Stimulated activated CD8-positive, alpha-beta memory T cell treated with anti-CD3 and anti-CD28 coated beads, Interleukin-4, amount 100 ng/mL, for 48 hours (primary cell): ENCODE measurements around the gene KDM5B.
"Not testable (repeated sequence)": the region's sequence is repeated elsewhere in the genome, so short reads cannot be mapped to it uniquely, and the experiment has no call there.

Source experiments
- DNase-seq: peaks from one replicate; pipeline ENCODE4 v3.0.0-alpha.2; 2020

Gene KDM5B

DNA sequence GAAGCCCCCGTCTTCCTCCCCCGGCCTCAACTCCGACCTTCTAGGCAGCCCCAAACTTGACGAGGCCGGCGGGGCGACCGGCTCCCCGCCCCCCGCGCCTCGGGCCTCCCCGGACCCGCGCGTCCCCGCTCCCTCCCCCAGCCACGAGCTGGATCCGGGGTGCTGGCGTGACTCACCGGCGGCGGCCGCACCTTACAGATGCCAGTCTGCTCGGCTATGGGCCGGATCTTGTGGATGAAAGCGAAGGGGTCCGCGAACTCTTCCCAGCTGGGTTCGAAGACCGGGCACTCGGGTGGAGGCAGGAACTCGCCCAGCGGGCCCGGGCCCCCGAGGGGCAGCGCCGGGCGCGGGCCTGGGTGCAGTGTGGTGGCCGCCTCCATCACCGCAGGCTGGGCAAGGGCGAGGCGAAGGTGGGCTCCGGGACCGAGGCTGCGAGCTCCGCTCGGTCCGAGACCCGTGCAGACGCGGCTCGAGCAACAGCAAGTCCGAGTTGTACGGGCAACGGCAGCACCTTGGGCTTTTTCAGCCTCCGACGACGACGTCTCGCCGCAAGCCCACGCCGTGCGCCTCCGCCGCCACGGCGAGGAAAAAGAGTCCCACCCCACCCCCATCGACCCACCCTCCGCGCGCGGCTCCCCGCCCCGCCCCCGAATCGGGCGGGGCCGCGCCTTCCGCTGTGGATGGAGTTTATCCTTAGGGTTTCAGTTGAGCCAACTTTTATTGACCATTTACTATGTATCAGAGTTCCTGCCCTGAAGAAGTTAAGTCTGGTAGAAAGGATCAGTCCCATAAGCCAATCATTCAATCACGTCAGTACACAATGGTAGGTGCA lies at the start of gene KDM5B:
Gene KDM5B, minus strand, starts transcription at position 496 of the 832 bp plus-strand sequence. Its CDS starts 116 bp downstream, at position 380.
- DNase-seq: peak; percentile 74

DNA sequence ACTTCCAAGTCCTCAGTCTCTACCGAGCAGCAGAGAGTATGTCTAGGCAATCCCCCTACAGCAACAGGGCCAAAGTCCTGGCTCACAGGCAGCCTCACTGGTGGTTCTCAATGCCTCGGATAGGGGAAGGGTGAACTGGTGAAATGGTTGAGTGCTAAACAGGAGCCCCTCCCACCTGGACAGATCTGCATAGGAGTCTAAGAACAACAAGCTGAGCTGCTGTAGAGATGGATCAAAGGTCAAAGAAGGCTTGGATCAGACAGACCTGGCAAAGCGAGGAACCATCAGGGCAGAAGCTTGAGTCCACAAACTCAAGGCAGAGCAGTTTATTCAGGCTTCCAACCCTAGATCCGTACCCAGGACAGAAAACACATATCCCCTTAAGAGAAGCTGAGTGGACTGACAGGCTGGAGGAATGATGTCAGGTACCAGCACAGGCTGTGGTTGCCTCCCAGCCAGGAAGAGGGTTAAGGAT lies 49.0 kb upstream of the KDM5B start:
- no peak for DNase-seq

DNA sequence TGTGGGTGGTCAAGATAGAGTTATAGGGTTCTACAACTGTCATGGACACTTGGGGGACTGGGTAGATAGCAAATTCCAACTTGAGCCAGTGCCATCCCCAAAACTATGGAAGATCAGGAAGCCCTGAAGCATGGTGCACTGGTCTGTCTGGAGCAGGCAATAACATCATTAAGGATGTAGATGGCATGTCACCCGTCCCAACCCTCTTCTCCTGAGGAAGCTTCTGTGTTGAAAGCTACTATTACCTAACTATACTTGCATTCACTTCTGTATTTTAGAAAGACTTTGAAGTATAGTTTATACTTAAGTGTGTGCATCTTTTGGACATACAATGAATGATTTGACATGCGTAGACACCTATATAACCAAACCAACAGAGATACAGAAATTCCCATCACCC lies 47.8 kb upstream of the KDM5B start:
- DNase-seq: no peak

DNA sequence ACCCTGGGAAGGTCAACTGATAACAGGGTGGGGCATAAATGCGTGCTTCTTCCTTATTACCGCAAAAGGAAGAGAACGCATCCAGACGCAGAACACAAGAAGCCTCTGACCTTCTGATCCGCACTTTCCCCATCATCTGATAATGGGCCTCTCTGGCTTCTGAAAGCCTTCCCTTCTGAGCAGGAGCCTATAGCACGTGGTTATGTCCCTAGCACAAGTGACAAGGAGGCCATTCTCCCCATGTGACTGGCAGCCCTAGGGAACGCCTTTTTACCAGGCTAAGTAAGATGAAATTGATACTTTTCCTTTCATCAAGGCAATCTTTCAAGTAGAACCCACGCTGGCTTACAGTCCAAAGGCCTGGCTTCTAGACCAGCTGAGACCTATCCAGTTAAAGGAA lies 46.6 kb upstream of the KDM5B start:
- DNase-seq: no peak

DNA sequence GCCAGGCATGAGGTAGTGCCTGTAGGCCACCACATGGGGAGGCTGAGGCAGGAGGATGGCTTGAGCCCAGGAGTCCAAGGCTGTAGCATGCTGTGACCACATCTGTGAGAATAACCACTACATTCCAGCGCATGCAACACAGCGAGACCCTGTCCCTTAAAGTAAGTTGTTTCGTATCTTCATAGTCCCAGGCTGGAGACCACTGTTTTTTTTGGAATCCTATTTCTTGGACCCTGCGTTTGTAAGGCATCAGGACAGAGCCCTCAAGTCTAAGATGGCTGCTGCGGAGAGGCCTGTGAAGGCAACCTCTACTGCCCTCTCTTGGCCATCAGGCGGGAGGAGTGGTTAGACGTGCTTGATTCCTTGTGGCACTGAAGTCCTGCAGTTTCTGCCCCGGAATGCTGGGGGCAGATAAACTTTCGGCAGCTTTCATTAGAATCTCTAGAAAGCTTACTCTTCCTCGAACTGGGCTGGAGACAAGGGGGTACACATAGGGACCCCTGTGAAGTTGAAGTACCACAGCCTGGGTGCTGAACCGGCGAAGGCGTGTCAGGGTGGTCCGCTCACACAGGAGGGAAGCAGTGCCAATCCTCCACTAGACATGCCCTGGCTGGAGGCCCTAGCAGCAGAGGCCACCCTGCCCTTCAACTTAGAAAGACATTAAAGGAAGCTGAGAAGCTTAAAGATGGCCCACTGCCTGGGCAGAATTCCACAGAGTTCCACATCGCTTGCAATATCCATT lies 44.1 kb upstream of the KDM5B start:
- peak; percentile 63 for DNase-seq

DNA sequence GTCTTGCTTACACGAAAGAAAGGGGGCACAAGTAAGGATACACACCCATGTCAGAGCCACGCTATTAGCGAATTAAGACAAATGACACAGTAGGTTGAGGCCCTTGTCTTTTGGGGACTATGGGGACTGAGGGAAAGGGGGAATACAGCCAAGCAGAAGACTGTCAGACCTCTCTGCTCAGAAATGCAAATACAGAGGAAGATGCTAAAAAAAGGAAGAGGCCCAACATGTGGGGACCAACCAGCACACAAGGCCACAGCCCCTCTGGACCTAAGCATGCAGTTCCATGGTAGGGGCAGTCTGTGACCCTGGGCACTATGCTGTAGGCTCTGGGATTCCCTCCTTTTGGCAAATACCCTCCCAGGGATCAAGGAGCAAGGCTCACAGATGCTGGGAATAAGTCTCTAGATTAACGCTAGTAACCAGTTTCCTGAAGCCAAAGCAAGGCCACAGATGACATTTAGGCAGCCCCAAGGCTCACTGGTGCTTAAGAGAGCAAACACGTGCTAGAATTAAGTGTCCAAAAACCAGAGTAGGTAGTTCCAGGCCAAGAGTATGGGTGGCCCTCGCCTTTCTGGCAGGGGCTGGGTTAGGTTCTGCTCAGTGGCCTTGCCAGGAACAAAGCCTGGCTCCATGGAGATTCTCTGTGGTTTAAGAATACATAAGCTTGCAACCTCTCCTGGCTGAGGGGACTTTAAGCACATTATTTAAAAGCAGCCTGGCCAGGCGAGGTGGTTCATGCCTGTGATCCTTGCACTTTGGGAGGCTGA lies 42.6 kb upstream of the KDM5B start:
- no peak for DNase-seq

DNA sequence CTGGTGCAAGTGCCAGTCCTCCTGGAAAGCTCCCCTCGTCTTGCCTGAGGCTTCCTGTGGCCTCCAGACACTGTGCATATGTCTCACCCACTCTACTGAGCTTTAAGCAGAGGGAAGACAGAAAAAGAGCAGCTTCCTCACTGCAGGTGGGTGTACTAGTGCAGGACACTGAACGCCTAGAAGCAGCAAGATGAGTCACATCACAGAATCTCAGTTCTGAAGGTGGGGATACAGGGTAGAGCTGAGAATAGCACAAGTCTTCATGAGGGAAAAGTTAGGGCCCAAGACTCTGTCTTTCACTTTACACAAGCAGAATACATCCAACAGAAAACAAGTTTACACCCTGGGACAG lies 39.9 kb upstream of the KDM5B start:
- no peak for DNase-seq

DNA sequence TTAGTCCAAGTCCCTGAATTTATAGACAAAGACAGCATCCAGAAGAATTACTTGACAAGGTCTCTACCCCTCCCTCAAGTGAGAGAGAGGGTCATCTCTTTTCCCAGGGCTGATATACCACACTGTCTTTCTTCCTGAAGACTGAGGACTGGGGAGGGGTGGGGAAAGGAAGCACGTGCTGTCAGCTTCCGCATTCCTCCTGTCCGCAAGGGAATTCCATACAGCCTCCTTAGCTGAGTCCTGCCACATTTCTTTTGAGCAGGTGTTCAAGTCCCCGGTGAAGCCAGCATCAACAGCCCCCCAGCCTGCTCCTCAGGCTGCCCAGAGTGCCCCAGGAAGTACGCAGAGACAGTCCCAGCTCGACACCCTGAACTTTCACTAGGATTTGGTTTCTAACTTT lies 36.7 kb upstream of the KDM5B start:
- no peak for DNase-seq

DNA sequence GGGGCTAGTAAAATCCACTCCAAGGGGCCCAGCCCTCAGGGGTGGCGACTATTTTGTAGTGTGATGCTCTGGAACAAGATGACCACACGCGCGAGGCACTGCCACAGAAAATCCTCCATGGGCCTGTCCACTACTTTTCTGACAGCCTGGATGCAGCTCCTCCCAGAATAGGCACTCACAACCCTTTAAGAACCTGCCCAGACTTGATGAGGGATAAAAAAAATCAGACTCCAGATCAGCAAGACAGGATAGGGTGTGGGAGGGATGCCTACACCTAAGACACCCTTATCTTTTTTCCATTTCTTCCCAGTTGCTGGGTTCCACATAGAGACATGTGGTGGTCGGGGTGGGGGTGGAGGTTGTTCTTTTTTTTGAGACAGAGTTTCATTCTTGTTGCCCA lies 36.0 kb upstream of the KDM5B start:
- no peak for DNase-seq

DNA sequence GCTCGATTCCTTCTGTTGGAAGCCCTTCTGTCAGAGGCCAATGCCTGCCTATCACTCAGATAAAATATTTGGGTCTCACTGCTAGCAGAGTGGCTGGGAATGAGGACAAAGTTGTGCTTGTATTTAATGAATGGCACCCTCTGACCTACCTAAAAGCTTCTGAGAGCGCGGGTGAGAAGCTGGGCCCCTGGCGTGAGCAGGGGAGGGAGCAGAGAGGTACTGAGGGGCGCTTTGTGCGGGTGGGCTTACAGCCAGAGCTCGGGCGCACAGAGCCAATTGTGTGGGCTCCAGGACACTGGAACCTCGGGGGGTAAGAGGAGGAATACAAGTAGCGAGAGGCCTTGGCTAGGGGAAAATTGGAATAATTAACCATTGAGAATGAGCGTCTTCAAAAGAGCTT lies 34.9 kb upstream of the KDM5B start:
- no peak for DNase-seq

DNA sequence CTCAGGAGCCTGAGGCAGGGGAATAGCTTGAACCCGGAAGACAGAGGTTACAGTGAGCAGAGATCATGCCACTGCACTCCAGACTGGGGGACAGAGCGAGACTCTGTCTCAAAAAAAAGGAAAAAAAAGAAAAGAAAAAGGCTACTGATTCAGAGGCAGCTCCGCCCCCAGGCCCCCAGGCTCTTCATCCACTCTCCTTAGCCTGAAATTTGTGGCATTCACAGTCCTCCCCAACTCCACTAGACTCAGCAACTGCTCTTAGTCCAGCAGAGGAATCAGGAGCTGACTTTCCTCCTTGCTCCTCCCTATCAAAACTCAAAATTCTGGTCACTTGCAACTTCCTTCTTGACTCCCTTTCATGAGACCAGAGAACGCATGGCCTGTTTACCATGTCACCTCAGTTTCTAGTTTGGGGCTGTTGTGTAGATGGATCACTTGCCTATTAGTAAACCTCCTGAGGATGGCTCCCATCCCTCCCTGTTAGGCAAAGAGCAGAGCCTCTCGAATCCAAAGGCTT lies 29.6 kb upstream of the KDM5B start:
- DNase-seq: no peak

DNA sequence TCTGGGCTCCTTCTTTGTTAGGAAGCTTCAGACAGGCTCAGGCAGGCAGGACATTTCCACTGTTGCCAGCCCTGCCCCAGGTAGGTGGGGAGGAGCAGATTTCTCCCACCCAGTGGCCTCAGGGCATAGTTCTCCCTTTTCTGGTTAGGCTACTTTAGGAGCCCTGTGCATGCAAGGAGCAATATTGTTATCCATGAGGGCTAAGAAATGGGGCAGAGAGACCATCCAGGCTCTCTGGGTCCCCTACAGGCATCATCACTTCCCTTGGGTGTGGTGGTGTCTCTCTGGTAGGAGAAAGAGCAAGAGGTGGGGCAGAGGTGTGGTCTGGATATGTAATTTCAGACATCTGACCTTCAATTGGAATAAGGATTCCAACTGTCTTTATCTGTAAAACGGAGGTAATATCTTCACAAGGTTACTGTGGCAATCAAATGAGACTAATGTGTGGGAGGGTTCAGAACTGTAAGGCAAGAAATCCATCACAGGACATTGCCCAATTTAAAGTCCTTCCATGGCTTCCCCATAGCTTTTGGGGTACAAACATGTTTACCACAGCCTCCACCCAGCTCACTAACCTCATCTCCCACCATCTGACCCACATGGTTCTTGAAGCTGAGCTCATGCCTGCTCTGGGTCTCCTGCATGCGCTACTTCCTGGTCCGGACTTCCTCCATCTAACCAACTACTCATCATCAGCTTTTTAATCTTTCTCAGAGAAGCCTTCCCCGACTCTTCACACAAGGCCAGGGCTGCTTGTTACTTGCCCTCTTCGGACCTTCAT lies 28.6 kb upstream of the KDM5B start:
- no peak for DNase-seq

DNA sequence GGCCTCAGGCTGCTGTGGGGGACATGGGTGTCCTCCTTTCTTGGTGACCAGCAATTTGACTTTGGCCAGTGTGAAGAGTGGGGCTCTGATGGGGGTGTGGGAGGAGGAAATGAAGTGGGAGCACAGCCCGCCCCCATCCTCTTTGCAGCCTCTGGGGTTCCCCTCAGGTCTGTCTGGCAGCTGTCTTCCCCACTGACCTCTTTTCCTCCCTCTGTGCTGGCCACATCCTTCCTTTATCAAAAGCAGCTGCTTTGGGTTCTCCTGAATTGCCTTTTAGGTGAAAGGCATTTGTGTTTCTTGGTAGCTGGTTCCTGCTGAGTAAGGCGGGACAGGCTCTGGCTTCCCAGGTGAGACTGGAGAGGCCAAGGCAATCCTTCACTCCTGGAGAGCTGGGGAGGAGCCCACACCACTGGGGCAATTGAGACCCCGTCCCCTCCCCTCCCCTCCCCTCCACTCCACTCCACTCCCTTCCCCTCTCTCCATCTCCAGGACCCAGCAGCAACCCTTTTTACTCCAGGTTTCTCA lies 27.4 kb upstream of the KDM5B start:
- DNase-seq: peak; percentile 32

DNA sequence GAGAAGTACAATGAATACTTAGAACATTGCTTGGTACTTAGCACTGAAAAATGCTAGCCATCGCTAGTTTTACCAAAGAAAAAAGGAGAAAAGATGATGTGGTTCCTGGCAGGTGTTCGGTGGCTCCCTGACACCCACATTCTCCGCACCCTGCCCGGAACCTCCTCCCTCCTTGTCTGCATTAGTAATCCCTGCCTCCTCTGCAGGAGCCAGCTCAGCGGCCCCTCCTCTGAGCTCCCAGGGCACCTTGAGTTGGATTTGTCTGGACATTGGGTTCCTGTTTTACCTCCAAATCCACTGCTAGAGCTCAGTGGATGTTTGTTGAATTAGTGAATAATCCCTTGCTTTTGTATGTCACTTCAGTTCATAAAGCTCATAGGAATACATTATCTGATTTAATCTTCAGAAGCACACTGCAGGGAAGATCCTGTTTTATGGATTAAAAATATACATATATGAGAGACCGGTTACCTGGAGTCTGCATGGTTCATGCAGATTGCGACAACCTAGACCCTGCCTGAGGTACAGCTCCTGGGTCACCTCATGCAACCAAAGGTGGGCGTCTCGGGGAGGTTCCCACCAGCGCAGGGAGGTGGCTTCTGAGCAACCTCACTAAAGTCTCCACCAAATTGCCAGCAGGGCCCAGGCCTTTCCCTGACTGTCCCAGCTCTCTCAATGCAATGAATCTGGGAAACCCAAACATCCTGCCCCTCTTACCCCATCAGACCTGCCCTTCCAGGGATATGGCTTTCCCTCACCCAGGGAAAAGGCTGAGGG lies 26.7 kb upstream of the KDM5B start:
- peak; percentile 34 for DNase-seq

DNA sequence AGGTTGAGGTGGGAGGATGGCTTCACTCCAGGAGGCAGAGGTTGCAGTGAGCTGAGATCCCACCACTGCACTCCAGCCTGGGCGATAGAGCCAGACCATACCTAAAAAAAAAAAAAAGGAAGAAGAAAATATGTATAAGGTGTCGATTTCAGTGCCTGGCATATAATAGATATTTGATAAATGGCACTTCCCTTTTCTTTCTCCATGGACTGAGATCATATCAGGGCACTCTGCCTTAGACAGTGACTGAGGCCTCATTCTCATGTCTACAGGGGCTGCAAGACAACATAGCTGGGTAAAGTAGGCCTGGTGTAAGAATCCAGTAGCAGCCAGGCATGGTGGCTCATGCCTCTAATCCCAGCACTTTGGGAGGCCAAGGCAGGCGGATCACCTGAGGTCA lies 23.7 kb upstream of the KDM5B start:
- DNase-seq: no peak

DNA sequence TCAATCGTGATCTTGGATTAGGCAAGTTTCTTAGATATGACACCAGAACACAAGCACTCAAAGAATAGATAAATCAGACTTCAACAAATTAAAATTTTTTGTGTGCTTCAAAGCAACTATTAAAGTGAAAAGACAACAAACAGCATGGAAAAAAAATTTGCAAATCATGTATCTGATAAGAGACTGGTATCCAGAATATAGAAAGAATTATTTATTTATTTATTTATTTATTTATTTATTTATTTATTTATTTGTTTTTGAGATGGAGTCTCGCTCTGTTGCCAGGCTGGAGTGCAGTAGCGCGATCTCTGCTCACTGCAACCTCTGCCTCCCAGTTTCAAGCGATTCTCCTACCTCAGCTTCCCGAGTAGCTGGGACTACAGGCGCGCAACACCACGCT lies 21.0 kb upstream of the KDM5B start:
- DNase-seq: not testable (repeated sequence)

DNA sequence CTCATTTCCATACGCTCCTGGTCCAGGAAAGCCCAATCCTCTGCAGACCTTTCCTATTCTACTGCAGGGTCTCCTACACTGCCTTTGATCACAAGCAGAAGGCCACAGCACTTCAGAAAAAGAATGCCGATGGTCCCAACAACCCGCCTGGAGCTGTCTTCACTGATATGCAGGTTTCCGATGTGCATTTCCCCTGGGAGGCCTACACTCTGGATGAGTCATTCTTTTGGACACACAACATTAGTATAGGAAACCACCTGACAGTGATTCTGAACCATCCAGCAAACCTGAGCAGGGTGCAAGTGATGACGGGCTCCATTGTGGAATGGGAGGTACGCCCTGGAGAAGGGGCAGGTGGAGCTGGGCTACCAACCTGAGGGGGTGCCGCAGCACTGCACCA lies 17.5 kb upstream of the KDM5B start:
- DNase-seq: no peak

DNA sequence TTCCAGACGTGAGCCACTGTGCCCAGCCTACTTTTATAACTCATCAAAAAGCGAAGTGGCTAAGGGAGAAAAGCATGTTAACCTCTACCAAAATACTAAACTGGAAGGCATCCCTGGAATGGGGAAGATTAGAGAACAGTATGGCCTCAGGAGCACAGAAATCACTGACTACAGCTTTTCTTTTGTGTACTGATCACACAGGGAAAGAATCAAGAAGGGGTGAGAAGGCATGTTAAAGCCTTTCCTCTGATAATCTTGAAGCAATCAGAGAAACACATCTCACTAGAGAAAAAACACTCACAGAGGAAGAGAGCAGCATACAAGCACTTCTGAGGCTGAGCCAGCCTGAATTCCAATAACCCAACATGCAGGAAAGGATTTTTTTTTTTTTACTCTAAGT lies 13.2 kb upstream of the KDM5B start:
- no peak for DNase-seq

DNA sequence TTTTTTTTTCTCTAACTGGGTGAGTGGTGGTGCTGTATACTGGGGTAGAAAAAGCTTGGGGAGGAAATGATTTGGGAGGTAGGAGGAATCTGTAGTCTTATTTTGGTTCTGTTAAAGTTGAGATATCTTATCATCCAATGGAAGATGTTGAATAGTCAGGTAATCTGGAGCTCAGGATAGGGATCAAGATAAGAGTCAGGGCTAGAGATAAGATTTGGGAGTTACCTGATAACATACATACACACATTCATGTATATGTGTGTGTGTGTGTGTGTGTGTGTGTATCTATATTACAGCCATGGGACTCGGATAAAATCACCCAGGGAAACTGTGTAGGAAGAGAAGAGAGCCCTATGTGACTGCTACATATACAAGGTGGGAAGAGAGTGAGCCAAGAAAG lies 10.6 kb upstream of the KDM5B start:
- DNase-seq: no peak

DNA sequence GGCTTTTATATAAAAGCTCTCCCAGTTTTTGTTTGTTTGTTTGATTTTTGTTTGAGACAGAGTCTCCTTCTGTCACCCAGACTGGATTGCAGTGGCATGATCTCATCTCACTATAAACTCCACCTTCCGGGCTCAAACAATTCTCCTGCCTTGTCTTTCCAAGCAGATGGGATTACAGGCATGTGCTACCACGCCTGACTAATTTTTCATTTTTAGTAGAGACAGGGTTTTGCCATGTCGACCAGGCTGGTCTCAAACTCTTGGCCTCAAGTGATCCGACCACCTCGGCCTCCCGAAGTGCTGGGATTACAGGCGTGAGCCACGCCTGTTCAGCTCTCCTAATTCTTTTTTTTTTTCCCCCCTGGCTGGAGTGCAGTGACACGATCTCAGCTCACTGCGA lies 6.9 kb upstream of the KDM5B start:
- DNase-seq: no peak
